NCI-H146 (cell line): Measurements from ENCODE around the gene RBM20.
"Not testable (repeated sequence)": the region's sequence is repeated elsewhere in the genome, so short reads cannot be mapped to it uniquely, and the experiment has no call there.

Experiments
- DNase-seq: peaks from one replicate; lab custom pipeline; 2025; lab: John Stamatoyannopoulos, UW

The RBM20 gene

GRCh38 chr10:110643653-110644597 lies at the start of gene RBM20:
Gene RBM20, plus strand, starts transcription at chr10:110644336. Its CDS starts 119 bp downstream, at chr10:110644455.
- DNase-seq = peak; percentile 62

DNA sequence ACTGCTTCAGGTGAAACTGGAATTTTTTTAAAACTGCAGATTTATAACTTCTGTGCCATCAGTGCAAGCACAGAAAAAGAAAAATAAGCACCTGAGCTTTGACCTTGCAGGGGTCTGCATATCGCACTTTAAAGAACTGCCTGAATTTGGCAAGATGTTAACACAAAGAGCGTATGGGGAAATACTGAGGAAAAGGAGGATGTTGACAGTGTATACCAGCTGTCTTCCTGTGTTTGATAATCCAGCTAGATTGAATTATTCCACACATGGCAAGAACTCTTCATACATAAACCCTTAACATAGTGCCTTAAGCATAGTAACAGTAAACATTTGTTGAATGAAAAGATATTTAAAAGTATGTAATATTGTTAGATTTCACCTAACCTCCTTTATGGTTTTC lies 46.7 kb upstream of the RBM20 start:
- DNase-seq = no peak

- peak; percentile 45 for DNase-seq
Measured at GRCh38 chr10:110600487-110601101, 43.5 kb upstream of the RBM20 start.

GRCh38 chr10:110601581-110601980 lies 42.6 kb upstream of the RBM20 start:
- DNase-seq = no peak

DNA sequence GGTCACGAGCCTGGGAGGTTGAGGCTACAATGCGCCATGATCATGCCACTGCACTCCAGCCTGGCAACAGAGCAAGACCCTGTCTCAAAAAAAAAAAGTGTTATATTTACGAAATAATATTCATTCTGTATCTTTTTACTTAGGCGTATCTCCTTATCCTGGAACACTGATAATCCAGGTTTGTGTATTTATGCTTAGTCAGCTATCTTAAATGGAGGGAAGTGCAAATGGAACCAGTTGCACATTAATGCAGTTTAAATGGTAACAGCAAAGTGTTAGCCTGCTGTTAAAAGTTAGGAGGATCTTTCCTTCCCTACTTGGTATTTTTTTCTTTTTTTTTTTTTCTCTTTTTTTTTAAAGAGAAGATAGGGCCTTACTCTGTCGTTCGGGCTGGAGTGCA lies 36.0 kb upstream of the RBM20 start:
- DNase-seq = no peak

DNA sequence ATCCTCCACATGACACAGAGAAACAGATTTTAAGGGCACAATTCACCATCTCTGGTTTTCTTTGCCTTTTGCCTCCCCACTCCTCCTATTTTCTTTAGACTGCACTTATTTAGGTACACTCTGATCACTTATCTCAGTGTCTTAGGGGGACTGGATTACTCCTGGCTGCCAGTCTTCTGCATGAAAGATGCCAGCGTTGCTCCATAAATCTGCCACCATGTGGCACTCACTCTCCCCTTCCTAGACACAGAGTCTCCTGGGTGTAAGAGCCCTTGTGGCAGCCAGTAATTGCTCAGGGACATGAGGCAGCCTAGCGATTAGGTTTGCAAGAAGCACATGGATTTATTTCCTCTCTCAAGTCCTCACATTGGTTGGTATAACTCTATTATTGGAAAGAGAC lies 34.5 kb upstream of the RBM20 start:
- DNase-seq = peak; percentile 22

DNA sequence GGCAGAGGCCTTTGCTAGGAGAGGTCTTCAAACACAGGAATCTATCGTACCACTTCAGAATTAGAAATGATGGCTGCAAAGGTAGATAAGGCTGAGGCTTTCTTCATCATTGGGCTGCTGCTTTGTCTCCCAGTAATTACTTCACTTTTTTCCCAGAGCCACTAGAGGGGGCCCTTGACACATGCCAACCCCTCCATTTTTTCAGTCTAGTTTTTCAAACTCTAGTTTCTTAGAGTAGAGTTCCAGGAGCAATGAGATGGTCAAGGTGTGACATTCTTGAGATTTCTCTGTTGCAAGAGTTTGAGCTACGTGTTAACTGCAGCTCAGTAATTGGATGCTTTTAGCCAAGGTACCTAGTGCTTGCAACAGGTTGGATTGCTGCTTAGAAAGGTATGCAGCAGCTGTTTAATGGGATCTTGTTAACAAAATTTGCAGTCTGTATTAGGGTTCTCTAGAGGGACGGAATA lies 33.8 kb upstream of the RBM20 start:
- peak; percentile 61 for DNase-seq

DNA sequence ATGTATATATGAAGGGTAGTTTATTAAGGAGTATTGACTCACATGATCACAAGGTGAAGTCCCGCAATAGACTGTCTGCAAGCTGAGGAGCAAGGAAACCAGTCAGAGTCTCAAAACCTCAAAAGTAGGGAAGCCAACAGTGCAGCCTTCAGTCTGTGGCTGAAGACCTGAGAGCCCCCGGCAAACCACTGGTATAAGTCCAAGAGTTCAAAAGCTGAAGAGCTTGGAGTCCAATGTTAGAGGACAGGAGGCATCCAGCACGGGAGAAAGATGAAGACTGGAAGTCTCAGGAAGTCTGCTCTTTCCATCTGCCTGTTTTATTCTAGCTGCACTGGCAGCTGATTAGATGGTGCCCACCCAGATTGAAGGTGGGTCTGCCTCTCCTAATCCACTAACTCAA lies 33.4 kb upstream of the RBM20 start:
- not testable (repeated sequence) for DNase-seq

DNA sequence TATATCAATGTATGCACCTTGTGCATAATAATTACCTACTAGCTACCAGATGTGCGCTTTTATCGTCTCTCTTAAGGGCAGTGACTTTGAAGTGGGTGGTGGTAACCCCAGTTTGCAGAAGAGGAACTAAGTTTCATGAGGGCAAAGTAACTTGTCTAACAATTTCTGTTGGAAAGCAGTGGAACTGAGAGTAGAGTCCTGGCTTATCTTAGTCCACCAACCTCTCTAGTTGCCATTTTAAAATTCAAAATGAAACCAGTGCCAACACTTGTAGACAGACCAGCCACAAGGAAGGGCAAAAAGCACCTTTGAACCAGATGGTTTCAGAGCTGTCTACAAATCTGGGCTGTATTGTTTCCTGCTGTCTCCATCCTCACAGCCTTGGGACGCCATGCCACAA lies 32.0 kb upstream of the RBM20 start:
- DNase-seq = no peak

DNA sequence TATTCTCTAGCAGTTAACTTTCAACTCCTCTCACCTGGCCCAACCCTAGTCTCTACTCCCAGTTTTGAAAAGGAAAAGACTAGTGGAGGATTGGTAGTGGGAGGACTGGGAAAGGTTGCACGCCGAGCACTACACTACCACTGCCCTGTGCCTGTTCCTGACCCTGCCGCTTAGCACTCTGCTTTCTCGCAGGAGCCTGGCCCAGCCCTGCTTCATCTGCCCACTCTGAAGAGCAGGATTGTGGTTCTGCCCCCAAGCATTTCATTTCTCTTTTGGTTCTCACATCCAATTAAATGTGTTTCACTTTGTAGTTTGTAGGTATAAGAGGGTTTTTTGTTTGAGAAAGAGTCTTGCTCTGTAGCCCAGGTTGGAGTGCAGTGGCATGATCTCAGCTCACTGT lies 31.5 kb upstream of the RBM20 start:
- DNase-seq = no peak

DNA sequence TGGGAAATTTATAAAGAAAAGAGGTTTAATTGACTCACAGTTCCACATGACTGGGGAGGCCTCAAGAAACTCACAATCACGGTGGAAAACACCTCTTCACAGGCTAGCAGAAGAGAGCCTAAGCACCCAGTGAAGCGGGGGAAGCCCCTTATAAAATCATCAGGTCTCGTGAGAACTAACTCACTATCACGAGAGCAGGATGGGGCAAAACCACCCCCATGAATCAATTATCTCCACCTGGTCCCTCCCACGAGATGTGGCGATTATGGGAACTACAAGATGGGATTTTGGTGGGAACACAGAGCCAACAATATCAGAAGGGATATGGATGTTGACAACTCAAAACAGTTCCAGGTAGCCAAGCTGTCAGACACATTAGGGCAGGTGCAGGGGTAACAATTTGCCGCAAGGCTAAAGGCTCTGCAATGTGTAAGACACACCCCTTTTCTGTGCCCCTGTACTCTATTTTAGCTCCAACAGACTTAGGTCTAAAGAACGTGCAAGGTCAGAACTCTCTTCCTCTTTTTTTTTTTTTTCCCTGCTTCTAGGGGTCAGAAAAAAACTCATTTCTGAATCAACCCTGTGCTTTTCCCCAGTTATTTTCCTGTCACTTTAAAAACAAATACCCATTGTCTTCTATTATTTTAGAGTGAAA lies 30.7 kb upstream of the RBM20 start:
- no peak for DNase-seq

DNA sequence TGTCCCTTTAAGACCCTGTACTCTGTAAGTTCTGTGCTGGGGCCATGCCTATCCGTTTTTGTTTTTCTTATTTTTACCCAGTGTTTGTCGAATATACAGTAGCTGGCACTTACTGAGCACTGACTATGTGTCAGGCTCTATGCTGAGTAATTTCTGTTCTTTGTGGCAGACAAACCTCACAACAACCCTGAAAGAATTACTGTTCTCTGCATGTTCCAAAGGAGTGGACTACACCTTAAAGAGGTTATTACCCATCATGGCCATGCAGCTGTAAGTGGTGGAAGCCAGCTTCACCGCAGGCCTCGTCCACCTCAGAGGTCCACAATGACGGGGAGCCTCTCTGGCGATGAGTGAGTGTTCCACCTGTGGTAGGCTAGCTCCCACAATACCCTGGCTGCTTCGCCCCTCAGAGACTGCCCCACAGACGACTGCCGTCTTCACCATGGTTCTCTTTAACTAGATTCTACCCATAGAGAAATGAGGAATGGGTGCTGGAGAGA lies 30.1 kb upstream of the RBM20 start:
- no peak for DNase-seq

DNA sequence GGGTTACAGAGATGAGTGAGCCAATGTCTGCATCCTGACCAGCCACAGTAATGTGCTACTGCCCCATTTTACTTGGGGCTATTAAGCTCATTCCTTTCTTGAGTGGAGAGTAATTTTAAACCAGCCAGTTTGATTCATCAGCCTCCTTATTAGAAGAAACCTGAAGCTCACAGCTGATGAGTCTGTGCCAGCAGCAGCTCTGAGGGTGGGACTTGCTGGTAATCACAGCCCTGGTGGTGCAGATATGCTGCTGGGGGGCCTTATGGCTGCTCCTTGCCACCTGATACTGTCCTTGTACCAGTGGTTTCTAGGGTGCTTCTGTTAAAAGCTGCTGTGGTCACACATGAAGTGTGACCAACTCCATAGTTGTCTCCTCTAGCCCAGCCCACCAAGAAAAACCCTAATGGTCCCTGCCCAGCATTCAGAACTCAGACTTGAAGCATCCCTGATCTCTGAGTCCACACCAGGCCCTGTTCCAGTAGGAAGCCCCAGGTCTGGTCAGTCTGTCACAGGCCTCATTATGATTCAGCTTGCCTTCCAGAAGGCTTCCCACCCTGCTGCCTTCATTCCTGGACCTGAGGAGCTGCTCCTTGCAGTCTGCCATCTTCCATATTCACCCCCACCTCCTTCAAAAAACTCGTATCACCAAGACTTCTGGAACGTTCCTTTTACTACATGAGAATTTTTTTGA lies 28.9 kb upstream of the RBM20 start:
- peak; percentile 7 for DNase-seq

DNA sequence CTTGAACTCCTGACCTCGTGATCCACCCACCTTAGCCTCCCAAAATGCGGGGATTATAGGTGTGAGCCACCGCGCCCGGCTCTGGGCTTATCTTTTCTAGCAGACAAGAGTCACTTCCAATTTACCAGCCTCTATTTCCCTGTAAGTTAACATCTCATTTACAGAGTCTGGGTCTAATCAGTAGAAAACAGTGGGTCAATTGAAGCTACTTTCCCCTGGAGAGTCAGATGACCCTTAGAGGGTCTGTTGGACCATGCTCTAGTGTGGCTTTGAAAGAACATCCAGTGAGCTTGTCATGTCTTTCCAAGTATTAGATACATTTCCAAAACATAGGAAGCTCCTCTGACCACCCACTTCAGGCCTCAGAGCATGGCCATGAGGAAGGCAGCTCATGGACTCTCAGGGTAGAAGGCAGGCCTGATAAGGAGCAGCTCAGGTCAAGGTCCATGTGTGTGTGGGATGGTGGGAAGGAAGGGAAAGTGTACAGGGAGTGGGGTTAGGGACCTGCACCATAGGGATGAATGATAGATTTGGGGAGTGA lies 27.6 kb upstream of the RBM20 start:
- DNase-seq = no peak

- DNase-seq = peak; percentile 93
Measured at GRCh38 chr10:110617425-110618229, 26.5 kb upstream of the RBM20 start.

GRCh38 chr10:110618230-110618610 lies 25.9 kb upstream of the RBM20 start:
- no peak for DNase-seq

GRCh38 chr10:110619514-110620397 lies 24.4 kb upstream of the RBM20 start:
- DNase-seq = peak; percentile 41

DNA sequence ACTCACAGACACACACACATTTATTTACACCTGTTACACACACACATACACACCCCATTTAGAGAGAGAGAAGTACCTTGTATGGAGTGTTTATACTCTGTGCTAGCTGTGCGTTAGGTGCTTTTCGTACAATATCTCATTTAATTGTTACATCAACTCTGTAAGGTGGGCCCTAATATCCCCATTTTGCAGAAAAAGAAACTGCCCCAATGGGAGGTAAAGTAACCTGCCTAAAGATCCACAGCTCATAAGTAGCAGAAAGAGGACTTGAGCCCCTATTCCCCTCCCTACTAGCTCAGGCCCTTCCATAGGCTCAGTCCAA lies 23.8 kb upstream of the RBM20 start:
- DNase-seq = no peak

- not testable (repeated sequence) for DNase-seq
Measured at GRCh38 chr10:110623316-110623715, 20.8 kb upstream of the RBM20 start.

DNA sequence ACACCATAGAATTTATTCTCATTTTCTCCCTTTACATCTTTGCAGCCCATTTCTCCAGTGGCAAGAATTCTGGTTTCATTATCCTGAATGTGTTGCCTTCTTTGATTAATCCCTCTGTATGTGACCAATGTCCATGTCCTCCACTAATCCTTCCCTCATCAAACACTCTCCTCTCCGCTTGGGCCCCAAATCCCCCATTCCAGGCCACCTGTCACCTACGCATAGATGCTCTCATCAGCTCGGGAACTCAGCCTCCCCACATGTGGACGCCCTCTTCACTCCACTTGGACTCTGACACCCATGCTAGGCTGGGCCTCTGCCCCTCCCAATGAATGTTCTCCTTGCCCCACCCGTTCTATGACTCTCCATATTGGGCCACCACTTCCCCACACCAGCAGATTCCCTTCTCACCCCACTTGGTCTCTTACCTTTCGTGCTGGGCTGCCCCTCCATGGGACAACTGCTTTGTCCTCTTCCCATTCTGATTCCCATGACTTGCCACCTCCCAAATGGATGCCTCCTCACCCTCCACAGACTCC lies 18.7 kb upstream of the RBM20 start:
- DNase-seq = no peak
